ENCODE results near the gene CDC42. TPM values are rescaled to one million over a fixed set of nuclear protein-coding genes. Genes with fewer than 3 reads are reported as not detected.

CDC42 gene
- total and polyA plus RNA-seq, 2 experiments from 2014 or later = 119 to 184 TPM

DNA sequence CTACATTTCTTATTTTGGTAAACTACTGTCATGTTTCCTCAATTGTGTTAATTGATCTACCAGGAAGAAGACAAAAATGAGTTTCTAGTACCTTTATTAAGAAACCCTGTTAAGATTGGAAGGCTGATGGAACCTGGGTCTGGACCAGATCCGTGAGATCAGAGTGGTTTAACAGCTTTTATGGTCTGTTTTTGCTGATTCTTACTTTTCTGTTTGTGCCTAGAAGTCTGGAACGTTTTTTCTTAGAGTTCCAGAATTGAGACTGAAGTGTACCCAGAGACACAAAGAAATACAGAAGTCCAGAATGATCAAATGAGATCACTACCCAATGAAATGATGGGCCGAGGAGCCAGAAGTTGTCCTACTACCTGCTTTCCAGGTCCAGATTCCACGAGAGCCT lies 22.5 kb upstream of the CDC42 start:
- no peaks in the 10 kb centered on the region for H3K9me3 Mint-ChIP-seq
- H2AFZ ChIP-seq = no peak overlapping the region
- no peak for TF ChIP-seq CREB1 (CRISPR knock-in tag; IDR thresholded peaks at IDR 0.05; ENCODE audit: low read depth)
- TF ChIP-seq NANOG (IDR thresholded peaks at IDR 0.05; ENCODE audit: borderline replicate concordance) = no peak
- TF ChIP-seq ZNF114 (CRISPR knock-in tag; IDR thresholded peaks at IDR 0.05) = no peak
- TF ChIP-seq, protein P1, sequence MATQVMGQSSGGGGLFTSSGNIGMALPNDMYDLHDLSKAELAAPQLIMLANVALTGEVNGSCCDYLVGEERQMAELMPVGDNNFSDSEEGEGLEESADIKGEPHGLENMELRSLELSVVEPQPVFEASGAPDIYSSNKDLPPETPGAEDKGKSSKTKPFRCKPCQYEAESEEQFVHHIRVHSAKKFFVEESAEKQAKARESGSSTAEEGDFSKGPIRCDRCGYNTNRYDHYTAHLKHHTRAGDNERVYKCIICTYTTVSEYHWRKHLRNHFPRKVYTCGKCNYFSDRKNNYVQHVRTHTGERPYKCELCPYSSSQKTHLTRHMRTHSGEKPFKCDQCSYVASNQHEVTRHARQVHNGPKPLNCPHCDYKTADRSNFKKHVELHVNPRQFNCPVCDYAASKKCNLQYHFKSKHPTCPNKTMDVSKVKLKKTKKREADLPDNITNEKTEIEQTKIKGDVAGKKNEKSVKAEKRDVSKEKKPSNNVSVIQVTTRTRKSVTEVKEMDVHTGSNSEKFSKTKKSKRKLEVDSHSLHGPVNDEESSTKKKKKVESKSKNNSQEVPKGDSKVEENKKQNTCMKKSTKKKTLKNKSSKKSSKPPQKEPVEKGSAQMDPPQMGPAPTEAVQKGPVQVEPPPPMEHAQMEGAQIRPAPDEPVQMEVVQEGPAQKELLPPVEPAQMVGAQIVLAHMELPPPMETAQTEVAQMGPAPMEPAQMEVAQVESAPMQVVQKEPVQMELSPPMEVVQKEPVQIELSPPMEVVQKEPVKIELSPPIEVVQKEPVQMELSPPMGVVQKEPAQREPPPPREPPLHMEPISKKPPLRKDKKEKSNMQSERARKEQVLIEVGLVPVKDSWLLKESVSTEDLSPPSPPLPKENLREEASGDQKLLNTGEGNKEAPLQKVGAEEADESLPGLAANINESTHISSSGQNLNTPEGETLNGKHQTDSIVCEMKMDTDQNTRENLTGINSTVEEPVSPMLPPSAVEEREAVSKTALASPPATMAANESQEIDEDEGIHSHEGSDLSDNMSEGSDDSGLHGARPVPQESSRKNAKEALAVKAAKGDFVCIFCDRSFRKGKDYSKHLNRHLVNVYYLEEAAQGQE (IDR thresholded peaks at IDR 0.05; ENCODE audit: unreplicated experiment) = no peak
- no peak for TF ChIP-seq JUNB (IDR thresholded peaks at IDR 0.05; ENCODE audit: unreplicated experiment)
- no peak for TF ChIP-seq POLR2AphosphoS5 (IDR thresholded peaks at IDR 0.05; ENCODE audit: low read depth)
- TF ChIP-seq, protein P2, sequence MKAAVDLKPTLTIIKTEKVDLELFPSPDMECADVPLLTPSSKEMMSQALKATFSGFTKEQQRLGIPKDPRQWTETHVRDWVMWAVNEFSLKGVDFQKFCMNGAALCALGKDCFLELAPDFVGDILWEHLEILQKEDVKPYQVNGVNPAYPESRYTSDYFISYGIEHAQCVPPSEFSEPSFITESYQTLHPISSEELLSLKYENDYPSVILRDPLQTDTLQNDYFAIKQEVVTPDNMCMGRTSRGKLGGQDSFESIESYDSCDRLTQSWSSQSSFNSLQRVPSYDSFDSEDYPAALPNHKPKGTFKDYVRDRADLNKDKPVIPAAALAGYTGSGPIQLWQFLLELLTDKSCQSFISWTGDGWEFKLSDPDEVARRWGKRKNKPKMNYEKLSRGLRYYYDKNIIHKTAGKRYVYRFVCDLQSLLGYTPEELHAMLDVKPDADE (IDR thresholded peaks at IDR 0.05) = no peak
- TF ChIP-seq EZH2phosphoT487 (IDR thresholded peaks at IDR 0.05; ENCODE audit: unreplicated experiment) = no peak
- no peak for ATAC-seq
- no peak overlapping the region for H3K4me2 ChIP-seq
- no peak overlapping the region; the same call in 1 of the 2 replicates for H3K27ac ChIP-seq (ENCODE audit: low read depth)
- H3K27me3 ChIP-seq (ENCODE audit: insufficient read depth) = no peaks in the 10 kb centered on the region
- H3K4me3 Mint-ChIP-seq = no peak overlapping the region
- 0 out of 2 replicates have a peak, but pooled peaks cover 3% of the 10 kb centered on the region for H3F3A ChIP-seq (replicated peaks; ENCODE audit: low read depth)
- H3K27me3 Mint-ChIP-seq (ENCODE audit: insufficient read depth, low read depth, poor library complexity) = peaks cover 6% of the 10 kb centered on the region
- H3K4me3 ChIP-seq = no peak overlapping the region
- H3K79me2 ChIP-seq (replicated peaks; ENCODE audit: insufficient read depth) = peaks cover 17% of the 10 kb centered on the region
- DNase-seq (ENCODE audit: low spot score) = no peak
- peaks cover 8% of the 10 kb centered on the region; the same call in 1 of the 3 replicates for H3K36me3 Mint-ChIP-seq (ENCODE audit: low read depth)
- H3K27ac Mint-ChIP-seq = no peak overlapping the region
- H3K4me1 ChIP-seq (ENCODE audit: insufficient read depth) = peaks cover 5% of the 10 kb centered on the region; the same call in 1 of the 2 replicates
- peaks cover 6% of the 10 kb centered on the region for H3K4me1 Mint-ChIP-seq
- H3K9me2 ChIP-seq (ENCODE audit: insufficient read depth) = no peaks in the 10 kb centered on the region
- H4K20me1 ChIP-seq (replicated peaks; ENCODE audit: insufficient read depth) = no peaks in the 10 kb centered on the region
- no peaks in the 10 kb centered on the region for H3K36me3 ChIP-seq (ENCODE audit: insufficient read depth)

DNA sequence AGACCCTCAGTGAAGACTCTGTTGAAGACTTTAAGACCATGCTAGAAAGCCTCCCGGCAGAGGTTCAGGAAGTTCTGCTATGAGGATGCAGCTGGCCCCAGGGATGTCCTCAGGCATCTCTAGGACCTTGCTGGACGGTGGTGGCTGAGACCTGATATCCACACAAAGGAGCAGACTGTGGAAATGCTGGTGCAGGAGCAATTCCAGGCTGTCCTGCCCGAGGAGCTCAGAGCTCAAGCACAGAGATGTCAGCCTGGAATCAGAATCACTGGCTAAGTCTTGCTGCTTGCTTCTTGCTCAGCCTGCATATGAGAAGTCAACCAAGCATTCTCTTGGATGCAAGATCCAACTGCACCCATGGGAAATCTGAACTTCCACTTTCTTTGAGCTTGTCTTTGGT lies 22.0 kb upstream of the CDC42 start:
- TF ChIP-seq POLR2AphosphoS5 (IDR thresholded peaks at IDR 0.05; ENCODE audit: low read depth) (no peak), CREB1 (CRISPR knock-in tag; IDR thresholded peaks at IDR 0.05; ENCODE audit: low read depth) (no peak), EZH2 (IDR thresholded peaks at IDR 0.05; ENCODE audit: low read depth, unreplicated experiment) (no peak), NANOG (IDR thresholded peaks at IDR 0.05; ENCODE audit: borderline replicate concordance) (no peak), EZH2phosphoT487 (IDR thresholded peaks at IDR 0.05; ENCODE audit: unreplicated experiment) (no peak), JUNB (IDR thresholded peaks at IDR 0.05; ENCODE audit: unreplicated experiment) (no peak)
- TF ChIP-seq, protein P1 (IDR thresholded peaks at IDR 0.05; ENCODE audit: unreplicated experiment) = no peak
- TF ChIP-seq, protein P3, sequence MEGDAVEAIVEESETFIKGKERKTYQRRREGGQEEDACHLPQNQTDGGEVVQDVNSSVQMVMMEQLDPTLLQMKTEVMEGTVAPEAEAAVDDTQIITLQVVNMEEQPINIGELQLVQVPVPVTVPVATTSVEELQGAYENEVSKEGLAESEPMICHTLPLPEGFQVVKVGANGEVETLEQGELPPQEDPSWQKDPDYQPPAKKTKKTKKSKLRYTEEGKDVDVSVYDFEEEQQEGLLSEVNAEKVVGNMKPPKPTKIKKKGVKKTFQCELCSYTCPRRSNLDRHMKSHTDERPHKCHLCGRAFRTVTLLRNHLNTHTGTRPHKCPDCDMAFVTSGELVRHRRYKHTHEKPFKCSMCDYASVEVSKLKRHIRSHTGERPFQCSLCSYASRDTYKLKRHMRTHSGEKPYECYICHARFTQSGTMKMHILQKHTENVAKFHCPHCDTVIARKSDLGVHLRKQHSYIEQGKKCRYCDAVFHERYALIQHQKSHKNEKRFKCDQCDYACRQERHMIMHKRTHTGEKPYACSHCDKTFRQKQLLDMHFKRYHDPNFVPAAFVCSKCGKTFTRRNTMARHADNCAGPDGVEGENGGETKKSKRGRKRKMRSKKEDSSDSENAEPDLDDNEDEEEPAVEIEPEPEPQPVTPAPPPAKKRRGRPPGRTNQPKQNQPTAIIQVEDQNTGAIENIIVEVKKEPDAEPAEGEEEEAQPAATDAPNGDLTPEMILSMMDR (conservative IDR thresholded peaks at IDR 0.05; ENCODE audit: low read depth in 2 of 2) = no peak
- Histone ChIP-seq H3F3A (replicated peaks; ENCODE audit: low read depth) (0 out of 2 replicates have a peak, but pooled peaks cover 3% of the 10 kb centered on the region), H3K4me1 (ENCODE audit: insufficient read depth) (peaks cover 5% of the 10 kb centered on the region; the same call in 1 of the 2 replicates), H3K36me3 (ENCODE audit: insufficient read depth) (no peaks in the 10 kb centered on the region), H2AFZ (no peak overlapping the region), H3K27ac (ENCODE audit: low read depth) (no peak overlapping the region), H3K4me2 (no peak overlapping the region), H3K27me3 (ENCODE audit: insufficient read depth) (no peaks in the 10 kb centered on the region), H3K79me2 (replicated peaks; ENCODE audit: insufficient read depth) (peaks cover 17% of the 10 kb centered on the region), H3K9me2 (ENCODE audit: insufficient read depth) (no peaks in the 10 kb centered on the region), H4K20me1 (replicated peaks; ENCODE audit: insufficient read depth) (no peaks in the 10 kb centered on the region), H3K4me3 (no peak overlapping the region)
- H3K9me3 Mint-ChIP-seq = no peaks in the 10 kb centered on the region
- ATAC-seq (no peak), DNase-seq (ENCODE audit: low spot score) (no peak)
- H3K27me3 Mint-ChIP-seq (ENCODE audit: insufficient read depth, low read depth, poor library complexity) = peaks cover 5% of the 10 kb centered on the region
- peaks cover 8% of the 10 kb centered on the region; the same call in 1 of the 3 replicates for H3K36me3 Mint-ChIP-seq (ENCODE audit: low read depth)
- no peak overlapping the region for H3K4me3 Mint-ChIP-seq
- no peak overlapping the region for H3K27ac Mint-ChIP-seq
- H3K4me1 Mint-ChIP-seq = peaks cover 6% of the 10 kb centered on the region
